Breast epithelium (tissue), 4 donors: ENCODE data around the gene CDK5R1. TPM values are rescaled to one million over a fixed set of nuclear protein-coding genes. Genes with fewer than 3 reads are reported as not detected.

Experiments used
- DNase-seq, 2 donors: peaks; one replicate each; pipeline ENCODE4 v3.0.0-alpha.2; 2019; ENCODE audit warnings: low spot score in 2 of 2
- H3K27ac ChIP-seq, 2 donors: fragments of 200-600 bp; sonication (generic) in 1 of 2; one replicate each; pipeline ENCODE4 v1.5.1; 2016 to 2019; ENCODE audit warnings: mild to moderate bottlenecking in 1 of 2
- H3K27me3 ChIP-seq, 2 donors: fragments of 200-600 bp; sonication (generic) in 1 of 2; one replicate each; pipeline versions ENCODE4 v1.5.1 to v1.6.0; 2017 to 2019; ENCODE audit warnings: control low read depth in 1 of 2, mild to moderate bottlenecking in 1 of 2
- H3K36me3 ChIP-seq: fragments of 200-600 bp; one replicate; pipeline ENCODE4 v1.5.1; 2019
- H3K4me1 ChIP-seq, 2 donors: fragments of 200-600 bp; sonication (generic); one replicate each; pipeline ENCODE4 v1.5.1; 2016 to 2019; ENCODE audit warnings: control low read depth in 1 of 2
- H3K4me3 ChIP-seq, 3 donors: fragments of 200-600 bp; sonication (generic); 1 replicate in 2 of 3; 2 replicates in 1 of 3; pipeline ENCODE4 v1.5.1; 2016 to 2019; ENCODE audit warnings: mild to moderate bottlenecking in 3 of 3, moderate library complexity in 2 of 3
- H3K9me3 ChIP-seq, 2 donors: fragments of 200-600 bp; sonication (generic) in 1 of 2; one replicate each; pipeline ENCODE4 v1.5.1; 2016 to 2019; ENCODE audit warnings: control low read depth in 1 of 2
- CTCF ChIP-seq, 3 donors: fragments of 450-650 bp; IDR thresholded peaks; one replicate each; pipeline ENCODE4 v1.5.1; 2016 to 2017; ENCODE audit warnings: antibody characterized with exemption in 3 of 3, mild to moderate bottlenecking in 3 of 3, moderate library complexity in 3 of 3
- POLR2A ChIP-seq: fragments of 450-650 bp; IDR thresholded peaks from one replicate; pipeline ENCODE4 v1.6.1; 2016; ENCODE audit warnings: antibody characterized with exemption, mild to moderate bottlenecking, moderate library complexity
- POLR2AphosphoS5 ChIP-seq, 3 donors: sonication (generic); formaldehyde crosslinking; IDR thresholded peaks; one replicate each; pipeline ENCODE4 v1.6.1; 2017; ENCODE audit warnings: antibody characterized with exemption in 3 of 3
- intact Hi-C: fragments of 100-400 bp; cut with DNase I; formaldehyde crosslinking; loops from one replicate; pipeline ENCODE4 v1.15.1; 2023; ENCODE audit warnings: low total_unique reads
- total RNA-seq, 3 donors: library from RNA; depleted of rRNA; stranded (reverse); fragments of >200 nt; gene quantifications; one replicate each; pipeline ENCODE4 v1.1.0, GENCODE V29; 2016

The CDK5R1 gene
- total RNA-seq, 3 donors from 2014 or later = 0.66 to 0.88 (median 0.80) TPM

GRCh38 chr17:32502013-32502412 is 15.2 kb downstream of the CDK5R1 start:
- no peaks in the 10 kb centered on the region for H3K27me3 ChIP-seq
- no peaks in the 10 kb centered on the region for H3K36me3 ChIP-seq
- intact Hi-C loops = no loop called here
- no peaks in the 10 kb centered on the region for H3K4me1 ChIP-seq
- DNase-seq = no peak
- no peak overlapping the region for H3K27ac ChIP-seq
- H3K9me3 ChIP-seq = no peaks in the 10 kb centered on the region
- TF ChIP-seq POLR2AphosphoS5 (IDR thresholded peaks at IDR 0.05) (no peak), CTCF (IDR thresholded peaks at IDR 0.05) (no peak), POLR2A (no peak)
- H3K4me3 ChIP-seq = no peak overlapping the region

- DNase-seq = no peak
- H3K27me3 ChIP-seq = no peaks in the 10 kb centered on the region
- no peak overlapping the region for H3K27ac ChIP-seq
- no peaks in the 10 kb centered on the region for H3K4me1 ChIP-seq
- no peak overlapping the region for H3K4me3 ChIP-seq
- H3K9me3 ChIP-seq = no peaks in the 10 kb centered on the region
- TF ChIP-seq POLR2AphosphoS5 (IDR thresholded peaks at IDR 0.05) (no peak), POLR2A (no peak), CTCF (IDR thresholded peaks at IDR 0.05) (no peak)
- intact Hi-C loops = no loop called here
- H3K36me3 ChIP-seq = no peaks in the 10 kb centered on the region
Measured at GRCh38 chr17:32502710-32503109, 15.9 kb downstream of the CDK5R1 start.

GRCh38 chr17:32503251-32504165 is 16.7 kb downstream of the CDK5R1 start:
- H3K9me3 ChIP-seq = no peaks in the 10 kb centered on the region
- no peaks in the 10 kb centered on the region for H3K36me3 ChIP-seq
- H3K27ac ChIP-seq = peak overlapping the region in 1 of 2 donors; percentile 48
- H3K4me3 ChIP-seq = no peak overlapping the region
- no peak for DNase-seq
- TF ChIP-seq POLR2AphosphoS5 (IDR thresholded peaks at IDR 0.05) (no peak), CTCF (IDR thresholded peaks at IDR 0.05) (no peak), POLR2A (no peak)
- intact Hi-C loops = no loop called here
- no peaks in the 10 kb centered on the region for H3K27me3 ChIP-seq
- H3K4me1 ChIP-seq = no peaks in the 10 kb centered on the region

GRCh38 chr17:32504166-32504990 is 17.6 kb downstream of the CDK5R1 start:
- no peaks in the 10 kb centered on the region for H3K36me3 ChIP-seq
- H3K27me3 ChIP-seq = no peaks in the 10 kb centered on the region
- H3K4me3 ChIP-seq = no peak overlapping the region
- peak overlapping the region in 1 of 2 donors; percentile 48 for H3K27ac ChIP-seq
- DNase-seq = no peak
- TF ChIP-seq CTCF (IDR thresholded peaks at IDR 0.05) (no peak), POLR2AphosphoS5 (IDR thresholded peaks at IDR 0.05) (no peak), POLR2A (no peak)
- H3K4me1 ChIP-seq = no peaks in the 10 kb centered on the region
- no peaks in the 10 kb centered on the region for H3K9me3 ChIP-seq
- intact Hi-C loops = no loop called here

GRCh38 chr17:32508926-32509325 is 22.1 kb downstream of the CDK5R1 start:
- no peak overlapping the region for H3K27ac ChIP-seq
- no peak for TF ChIP-seq POLR2AphosphoS5 (IDR thresholded peaks at IDR 0.05)
- TF ChIP-seq CTCF (IDR thresholded peaks at IDR 0.05) = no peak
- TF ChIP-seq POLR2A = no peak
- no peaks in the 10 kb centered on the region for H3K27me3 ChIP-seq
- H3K36me3 ChIP-seq = no peaks in the 10 kb centered on the region
- H3K9me3 ChIP-seq = no peaks in the 10 kb centered on the region
- H3K4me1 ChIP-seq = no peaks in the 10 kb centered on the region
- no peak overlapping the region for H3K4me3 ChIP-seq
- intact Hi-C loops = no loop called here
- DNase-seq = no peak
